GM06990 (cell line): ENCODE measurements around the gene PM20D1.

Source experiments
- DNase-seq: peaks from one replicate; pipeline ENCODE4 v3.0.0-alpha.2; 2011; ENCODE audit not compliant: insufficient read length; ENCODE audit errors: extremely low read depth
- H3K27me3 ChIP-seq: replicated peaks from 2 replicates; pipeline ENCODE4 v1.6.0; 2011; ENCODE audit warnings: low read length; ENCODE audit not compliant: control insufficient read depth, insufficient read depth
- H3K36me3 ChIP-seq: 2 replicates; pipeline ENCODE4 v1.5.1; 2011; ENCODE audit warnings: low read length; ENCODE audit not compliant: control insufficient read depth, insufficient read depth
- H3K4me3 ChIP-seq: replicated peaks from 2 replicates; pipeline ENCODE4 v1.5.1; 2011; ENCODE audit warnings: low read depth, mild to moderate bottlenecking, control low read depth, low read length
- TF ChIP-seq, protein P1 (sequence below): IDR thresholded peaks from 2 replicates; pipeline ENCODE4 v1.5.1; 2011; ENCODE audit warnings: low read length, control low read depth, mild to moderate bottlenecking, inconsistent platforms; ENCODE audit not compliant: insufficient read depth, poor library complexity, severe bottlenecking

Gene PM20D1

DNA sequence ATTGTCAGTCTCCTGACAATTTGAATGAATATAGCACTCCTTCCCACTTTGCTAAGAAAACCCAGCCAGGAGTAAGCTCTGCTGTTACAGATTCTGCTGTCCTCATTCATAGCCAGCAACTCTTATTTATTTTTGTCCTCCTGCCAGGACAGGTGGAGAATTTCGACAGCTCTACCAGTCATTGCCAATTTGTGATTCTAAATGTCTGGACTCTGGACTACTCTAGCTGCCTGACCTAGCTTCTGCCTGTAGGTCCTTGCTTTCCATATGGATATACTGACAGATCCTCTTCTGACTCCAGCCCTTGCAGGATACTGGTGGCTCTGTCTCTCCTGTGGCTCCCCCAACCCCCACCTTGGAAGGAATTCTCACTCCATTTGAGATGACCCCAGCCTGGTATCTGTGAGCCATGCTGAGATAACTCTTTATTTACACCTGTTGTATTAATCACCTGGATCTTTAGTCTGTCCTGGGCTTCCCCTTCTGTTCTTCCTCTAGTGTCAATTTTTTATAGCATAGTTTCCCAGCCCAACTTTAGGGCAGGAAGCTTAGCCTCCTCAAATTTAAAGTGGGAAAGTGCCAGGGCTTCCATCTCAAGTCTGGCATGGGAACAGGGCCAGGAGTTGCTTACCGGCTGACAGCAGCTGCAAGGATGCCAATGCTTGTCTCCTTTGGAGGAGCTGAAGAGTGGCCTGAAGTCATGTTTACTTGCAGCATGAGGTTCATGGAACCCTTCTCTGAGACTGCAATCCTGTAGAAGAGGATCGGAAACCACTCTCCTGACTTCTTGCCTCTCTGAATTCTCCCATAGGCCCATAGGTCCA, 6.7 kb downstream of the PM20D1 start:
- no peak overlapping the region for H3K4me3 ChIP-seq
- no peaks in the 10 kb centered on the region for H3K36me3 ChIP-seq
- TF ChIP-seq, protein P1, sequence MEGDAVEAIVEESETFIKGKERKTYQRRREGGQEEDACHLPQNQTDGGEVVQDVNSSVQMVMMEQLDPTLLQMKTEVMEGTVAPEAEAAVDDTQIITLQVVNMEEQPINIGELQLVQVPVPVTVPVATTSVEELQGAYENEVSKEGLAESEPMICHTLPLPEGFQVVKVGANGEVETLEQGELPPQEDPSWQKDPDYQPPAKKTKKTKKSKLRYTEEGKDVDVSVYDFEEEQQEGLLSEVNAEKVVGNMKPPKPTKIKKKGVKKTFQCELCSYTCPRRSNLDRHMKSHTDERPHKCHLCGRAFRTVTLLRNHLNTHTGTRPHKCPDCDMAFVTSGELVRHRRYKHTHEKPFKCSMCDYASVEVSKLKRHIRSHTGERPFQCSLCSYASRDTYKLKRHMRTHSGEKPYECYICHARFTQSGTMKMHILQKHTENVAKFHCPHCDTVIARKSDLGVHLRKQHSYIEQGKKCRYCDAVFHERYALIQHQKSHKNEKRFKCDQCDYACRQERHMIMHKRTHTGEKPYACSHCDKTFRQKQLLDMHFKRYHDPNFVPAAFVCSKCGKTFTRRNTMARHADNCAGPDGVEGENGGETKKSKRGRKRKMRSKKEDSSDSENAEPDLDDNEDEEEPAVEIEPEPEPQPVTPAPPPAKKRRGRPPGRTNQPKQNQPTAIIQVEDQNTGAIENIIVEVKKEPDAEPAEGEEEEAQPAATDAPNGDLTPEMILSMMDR, result no peak
- no peaks in the 10 kb centered on the region; the same call in 1 of the 2 replicates for H3K27me3 ChIP-seq
- DNase-seq, result no peak

DNA sequence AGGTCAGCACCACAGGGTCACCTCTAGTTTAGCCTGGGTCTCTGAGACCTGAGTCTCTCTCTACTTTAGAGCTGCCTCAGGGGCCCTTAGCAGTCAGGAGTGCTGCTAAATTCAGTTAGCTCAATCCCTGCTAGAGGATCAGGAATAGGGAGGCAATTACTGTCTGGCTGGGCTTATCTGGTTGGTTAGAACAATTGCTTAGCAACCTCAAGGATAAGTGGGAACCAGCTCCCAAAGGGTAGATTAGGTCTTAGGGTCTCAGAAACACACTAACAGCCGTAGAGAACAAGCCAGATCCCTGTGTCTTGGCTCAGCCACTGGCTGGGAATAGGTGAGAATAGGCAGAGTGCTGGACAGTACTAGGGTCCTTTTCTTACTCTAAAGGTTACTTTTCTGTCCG, 7.7 kb downstream of the PM20D1 start:
- TF ChIP-seq, protein P1, result no peak
- no peaks in the 10 kb centered on the region; the same call in 1 of the 2 replicates for H3K27me3 ChIP-seq
- DNase-seq, result no peak
- no peak overlapping the region for H3K4me3 ChIP-seq
- no peaks in the 10 kb centered on the region for H3K36me3 ChIP-seq

DNA sequence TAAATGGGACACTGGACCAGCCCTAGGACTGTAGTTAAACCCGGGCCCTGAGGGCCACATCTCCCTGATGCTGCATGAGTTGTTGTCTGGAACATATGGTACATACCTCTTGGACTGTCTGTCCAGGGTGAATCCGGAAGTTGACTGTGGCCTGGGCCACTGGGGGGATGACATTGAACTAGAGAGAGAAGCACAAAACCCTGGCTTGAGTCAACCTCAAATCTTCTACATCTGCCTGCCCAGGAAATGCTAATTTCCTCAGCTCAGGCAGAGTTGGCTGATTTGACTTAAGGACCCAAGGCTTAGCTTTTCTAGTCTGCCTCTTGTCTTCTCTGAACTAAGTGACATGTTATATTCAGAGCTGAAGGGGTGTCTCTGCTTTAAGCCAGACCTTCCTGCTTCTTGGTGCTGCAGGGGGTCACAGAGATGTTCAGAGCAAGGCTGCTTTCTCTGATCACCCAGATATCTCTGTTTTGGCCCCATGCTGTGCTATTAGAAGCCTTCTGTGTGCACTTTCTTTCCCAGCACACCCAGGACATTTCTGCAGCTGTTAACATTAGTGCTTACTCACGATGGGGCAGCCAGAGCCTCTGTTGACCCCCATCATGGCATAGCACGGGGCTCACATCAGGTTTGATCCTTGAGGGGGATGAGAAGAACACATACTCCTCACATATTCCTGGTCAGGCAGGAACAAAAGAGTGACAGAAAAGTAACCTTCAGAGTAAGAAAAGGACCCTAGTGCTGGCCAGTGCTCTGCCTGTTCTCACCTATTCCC, 9.6 kb downstream of the PM20D1 start:
- TF ChIP-seq, protein P1, result no peak
- Histone ChIP-seq H3K36me3 (no peaks in the 10 kb centered on the region), H3K4me3 (no peak overlapping the region), H3K27me3 (no peaks in the 10 kb centered on the region; the same call in 1 of the 2 replicates)
- DNase-seq, result no peak

DNA sequence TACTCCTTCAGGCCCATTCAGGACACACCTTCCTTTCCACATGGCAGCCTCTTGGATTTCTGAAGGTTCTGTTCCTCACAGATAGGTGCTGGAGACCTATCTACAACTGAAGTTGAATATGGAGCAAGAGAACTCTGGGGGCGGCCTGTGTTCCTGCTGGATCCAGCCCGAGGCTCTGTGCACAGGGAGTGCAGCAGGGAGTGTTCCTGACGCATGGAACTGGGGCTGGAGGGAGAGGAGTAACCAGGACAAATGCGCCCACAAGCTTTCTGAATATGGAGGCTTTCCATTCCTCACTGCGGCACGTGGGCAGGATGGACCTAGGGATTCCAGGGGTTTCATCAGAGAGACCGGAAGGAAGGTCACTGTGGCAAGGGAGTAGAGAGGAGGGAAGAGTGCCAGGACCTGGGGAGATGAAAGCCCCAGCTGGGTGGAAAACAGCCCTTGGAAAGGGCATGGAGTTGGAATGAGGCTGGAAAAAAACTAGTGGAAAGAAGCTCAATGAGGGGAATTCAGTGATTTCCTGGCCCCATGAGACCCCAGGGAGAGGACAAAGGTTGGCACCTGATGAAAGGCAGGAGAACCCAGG, 12.5 kb downstream of the PM20D1 start:
- H3K27me3 ChIP-seq, result no peaks in the 10 kb centered on the region; the same call in 1 of the 2 replicates
- no peak overlapping the region for H3K4me3 ChIP-seq
- DNase-seq, result no peak
- H3K36me3 ChIP-seq, result no peaks in the 10 kb centered on the region
- TF ChIP-seq, protein P1, result no peak

DNA sequence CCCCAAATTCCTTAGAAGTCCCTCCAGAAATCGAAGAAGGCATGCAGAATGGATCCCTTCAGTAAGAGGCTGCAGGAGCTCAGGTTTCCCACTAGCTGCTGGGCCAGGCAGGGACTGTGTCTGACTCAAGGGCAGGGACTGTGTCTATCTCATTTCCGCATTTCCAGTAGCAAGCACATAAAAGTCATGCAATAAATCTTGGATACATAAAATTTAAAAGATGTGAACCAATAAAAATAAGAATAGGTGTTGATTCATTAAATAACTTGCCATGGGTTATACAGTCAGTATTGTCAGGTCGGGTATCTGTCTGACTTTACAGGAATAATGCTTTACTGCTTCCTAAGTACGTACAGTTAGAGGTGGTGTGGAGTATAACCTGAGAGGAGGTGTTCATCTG, 15.2 kb downstream of the PM20D1 start:
- Histone ChIP-seq H3K27me3 (no peaks in the 10 kb centered on the region; the same call in 1 of the 2 replicates), H3K4me3 (no peak overlapping the region), H3K36me3 (no peaks in the 10 kb centered on the region)
- DNase-seq, result no peak
- TF ChIP-seq, protein P1, result no peak
